ENCODE measurements around the gene HOXC11.

The HOXC11 gene

GRCh38 chr12:53944209-53944608 is 28.7 kb upstream of the HOXC11 start:
- DNase-seq = no peak

- no peak for DNase-seq
Measured at GRCh38 chr12:53944907-53945847, 27.7 kb upstream of the HOXC11 start.

- no peak for DNase-seq
Measured at GRCh38 chr12:53947743-53948142, 25.2 kb upstream of the HOXC11 start.

- DNase-seq = no peak
Measured at GRCh38 chr12:53948650-53949593, 24.0 kb upstream of the HOXC11 start.

- DNase-seq = no peak
Measured at GRCh38 chr12:53949631-53950436, 23.1 kb upstream of the HOXC11 start.

- DNase-seq = no peak
Measured at GRCh38 chr12:53950437-53950773, 22.5 kb upstream of the HOXC11 start.

GRCh38 chr12:53950789-53951576 is 21.9 kb upstream of the HOXC11 start:
- DNase-seq = no peak

- DNase-seq = no peak
Measured at GRCh38 chr12:53951577-53952334, 21.2 kb upstream of the HOXC11 start.

GRCh38 chr12:53952335-53952694 is 20.6 kb upstream of the HOXC11 start:
- no peak for DNase-seq

GRCh38 chr12:53952871-53953734 is 19.8 kb upstream of the HOXC11 start:
- no peak for DNase-seq

GRCh38 chr12:53953831-53954693 is 18.9 kb upstream of the HOXC11 start:
- DNase-seq = no peak

- DNase-seq = no peak
Measured at GRCh38 chr12:53954694-53955035, 18.3 kb upstream of the HOXC11 start, which contains the start of gene HOXC12. Gene HOXC12 (plus strand): TSS chr12:53954903. CDS start chr12:53954930, 27 bp downstream.

- DNase-seq = no peak
Measured at GRCh38 chr12:53955036-53955775, 17.7 kb upstream of the HOXC11 start.

- no peak for DNase-seq
Measured at GRCh38 chr12:53955776-53956250, 17.1 kb upstream of the HOXC11 start.

GRCh38 chr12:53956251-53956887 is 16.6 kb upstream of the HOXC11 start:
- DNase-seq = no peak

- no peak for DNase-seq
Measured at GRCh38 chr12:53956914-53957536, 15.9 kb upstream of the HOXC11 start.

- no peak for DNase-seq
Measured at GRCh38 chr12:53958128-53958527, 14.8 kb upstream of the HOXC11 start.

All from NCI-H1436 (cell line).